Measurements from ENCODE around the gene STARD3NL.
"Not testable (repeated sequence)": the region's sequence is repeated elsewhere in the genome, so short reads cannot be mapped to it uniquely, and the experiment has no call there.

The STARD3NL gene

DNA sequence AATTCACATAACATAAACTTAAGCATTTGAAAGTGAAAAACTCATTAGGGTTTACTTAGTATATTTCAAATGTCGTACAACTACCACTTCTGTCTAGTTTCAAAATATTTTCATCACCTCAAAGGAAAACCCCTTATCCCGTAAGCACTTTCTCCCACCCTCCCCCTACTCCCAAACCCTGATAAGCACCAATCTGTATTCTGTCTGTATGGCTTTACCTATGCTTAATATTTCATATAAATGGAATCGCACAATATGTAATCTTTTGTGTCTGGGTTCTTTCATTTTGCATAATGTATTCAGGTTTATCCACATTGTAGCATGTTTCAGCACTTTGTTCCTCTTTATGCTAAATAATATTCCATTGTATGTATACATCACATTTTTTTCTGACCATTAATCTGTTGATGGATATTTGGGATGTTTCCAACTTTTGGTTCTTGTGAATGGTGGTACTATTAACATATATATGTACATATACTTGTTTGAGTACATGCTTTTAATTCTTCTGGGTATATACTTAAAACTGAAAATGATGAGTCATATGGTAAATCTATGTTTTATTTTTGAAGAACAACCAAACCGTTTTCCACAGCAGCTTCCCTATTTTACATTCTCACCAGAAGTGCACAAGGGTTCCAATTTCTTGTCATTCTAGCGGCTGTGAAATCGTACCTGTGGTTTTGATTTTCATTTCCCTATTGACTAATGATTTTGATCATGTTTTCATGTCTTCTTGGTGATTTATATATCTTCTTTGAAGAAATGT is 6.2 kb upstream of the STARD3NL start:
- TF ChIP-seq, protein P1, sequence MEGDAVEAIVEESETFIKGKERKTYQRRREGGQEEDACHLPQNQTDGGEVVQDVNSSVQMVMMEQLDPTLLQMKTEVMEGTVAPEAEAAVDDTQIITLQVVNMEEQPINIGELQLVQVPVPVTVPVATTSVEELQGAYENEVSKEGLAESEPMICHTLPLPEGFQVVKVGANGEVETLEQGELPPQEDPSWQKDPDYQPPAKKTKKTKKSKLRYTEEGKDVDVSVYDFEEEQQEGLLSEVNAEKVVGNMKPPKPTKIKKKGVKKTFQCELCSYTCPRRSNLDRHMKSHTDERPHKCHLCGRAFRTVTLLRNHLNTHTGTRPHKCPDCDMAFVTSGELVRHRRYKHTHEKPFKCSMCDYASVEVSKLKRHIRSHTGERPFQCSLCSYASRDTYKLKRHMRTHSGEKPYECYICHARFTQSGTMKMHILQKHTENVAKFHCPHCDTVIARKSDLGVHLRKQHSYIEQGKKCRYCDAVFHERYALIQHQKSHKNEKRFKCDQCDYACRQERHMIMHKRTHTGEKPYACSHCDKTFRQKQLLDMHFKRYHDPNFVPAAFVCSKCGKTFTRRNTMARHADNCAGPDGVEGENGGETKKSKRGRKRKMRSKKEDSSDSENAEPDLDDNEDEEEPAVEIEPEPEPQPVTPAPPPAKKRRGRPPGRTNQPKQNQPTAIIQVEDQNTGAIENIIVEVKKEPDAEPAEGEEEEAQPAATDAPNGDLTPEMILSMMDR (conservative IDR thresholded peaks at IDR 0.05; ENCODE audit: low read length) = no peak
- TF ChIP-seq EZH2phosphoT487 (IDR thresholded peaks at IDR 0.05; ENCODE audit: borderline replicate concordance) = no peak
- H3K9me3 ChIP-seq (ENCODE audit: insufficient read depth, low read depth, low read length) = no peaks in the 10 kb centered on the region
- no peak overlapping the region for H3K9ac ChIP-seq (ENCODE audit: low read depth, low read length, poor library complexity, severe bottlenecking)
- no peaks in the 10 kb centered on the region; the same call in 1 of the 2 replicates for H3F3A ChIP-seq (ENCODE audit: low read depth)
- H3K27me3 ChIP-seq (ENCODE audit: insufficient read depth, low read length, poor library complexity, severe bottlenecking) = peaks cover 26% of the 10 kb centered on the region
- H4K20me1 ChIP-seq (ENCODE audit: insufficient read depth, low read length, poor library complexity, severe bottlenecking) = no peaks in the 10 kb centered on the region
- H3K36me3 ChIP-seq (ENCODE audit: insufficient read depth, low read length) = no peaks in the 10 kb centered on the region
- H3K4me2 ChIP-seq (ENCODE audit: low read depth, low read length, poor library complexity, severe bottlenecking) = no peak overlapping the region
- H3K9me2 ChIP-seq (replicated peaks; ENCODE audit: low read depth, low read length) = no peaks in the 10 kb centered on the region
- no peaks in the 10 kb centered on the region for H3K79me2 ChIP-seq (ENCODE audit: insufficient read depth, low read length)
- no peak overlapping the region for H3K4me3 ChIP-seq (ENCODE audit: low read length, poor library complexity, severe bottlenecking)
- H3K4me1 ChIP-seq (ENCODE audit: insufficient read depth, low read length, poor library complexity, severe bottlenecking) = no peaks in the 10 kb centered on the region
- H2AFZ ChIP-seq (ENCODE audit: low read length) = no peak overlapping the region

DNA sequence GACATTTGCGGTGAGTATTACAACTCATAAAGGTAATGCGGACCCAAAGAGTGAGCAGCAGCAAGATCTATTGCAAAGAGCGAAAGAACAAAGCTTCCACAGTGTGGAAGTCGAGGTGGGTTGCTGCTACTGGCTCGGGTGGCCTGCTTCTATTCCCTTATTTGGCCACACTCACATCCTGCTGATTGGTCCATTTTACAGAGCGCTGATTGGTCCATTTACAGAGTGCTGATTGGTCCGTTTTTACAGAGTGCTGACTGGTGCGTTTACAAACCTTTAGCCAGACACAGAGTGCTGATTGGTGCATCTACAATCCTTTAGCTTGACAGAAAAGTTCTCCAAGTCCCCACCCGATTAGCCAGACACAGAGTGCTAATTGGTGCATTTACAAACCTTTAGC is 2.5 kb upstream of the STARD3NL start:
- not testable (repeated sequence) for H3K4me3 ChIP-seq (ENCODE audit: low read length, poor library complexity, severe bottlenecking); H3K9me3 ChIP-seq (ENCODE audit: insufficient read depth, low read depth, low read length); H3K36me3 ChIP-seq (ENCODE audit: insufficient read depth, low read length); H3K4me2 ChIP-seq (ENCODE audit: low read depth, low read length, poor library complexity, severe bottlenecking); H3K9me2 ChIP-seq (replicated peaks; ENCODE audit: low read depth, low read length); H2AFZ ChIP-seq (ENCODE audit: low read length); H3F3A ChIP-seq (ENCODE audit: low read depth); H4K20me1 ChIP-seq (ENCODE audit: insufficient read depth, low read length, poor library complexity, severe bottlenecking); H3K9ac ChIP-seq (ENCODE audit: low read depth, low read length, poor library complexity, severe bottlenecking)
- H3K79me2 ChIP-seq (ENCODE audit: insufficient read depth, low read length) = peaks cover 24% of the 10 kb centered on the region
- peaks cover 19% of the 10 kb centered on the region for H3K4me1 ChIP-seq (ENCODE audit: insufficient read depth, low read length, poor library complexity, severe bottlenecking)
- peaks cover 26% of the 10 kb centered on the region for H3K27me3 ChIP-seq (ENCODE audit: insufficient read depth, low read length, poor library complexity, severe bottlenecking)

DNA sequence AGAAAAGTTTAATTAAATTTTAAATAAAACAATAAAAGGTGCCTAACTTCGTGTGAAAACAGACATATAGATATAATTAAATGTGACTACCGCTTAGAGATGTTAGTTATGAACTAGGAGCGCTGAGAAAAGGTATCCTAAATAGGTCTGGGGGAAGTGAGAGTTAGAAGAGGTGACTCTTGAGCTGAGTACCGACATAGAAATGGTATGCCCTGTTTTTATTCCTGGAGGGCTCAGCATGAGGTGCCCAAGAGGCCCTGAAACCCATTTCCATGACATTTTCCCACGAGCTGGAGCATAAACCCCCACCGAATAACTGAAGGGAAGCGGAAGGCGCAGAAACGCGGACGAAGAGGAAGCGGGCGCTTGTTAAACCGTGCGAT is 433 bp upstream of the STARD3NL start:
- peak overlapping the region; percentile 72 for H3K4me2 ChIP-seq (ENCODE audit: low read depth, low read length, poor library complexity, severe bottlenecking)
- no peaks in the 10 kb centered on the region for H3K9me3 ChIP-seq (ENCODE audit: insufficient read depth, low read depth, low read length)
- H4K20me1 ChIP-seq (ENCODE audit: insufficient read depth, low read length, poor library complexity, severe bottlenecking) = peaks cover 17% of the 10 kb centered on the region
- H3K4me1 ChIP-seq (ENCODE audit: insufficient read depth, low read length, poor library complexity, severe bottlenecking) = peaks cover 37% of the 10 kb centered on the region
- no peak for TF ChIP-seq EZH2phosphoT487 (IDR thresholded peaks at IDR 0.05; ENCODE audit: borderline replicate concordance)
- TF ChIP-seq, protein P1 (conservative IDR thresholded peaks at IDR 0.05; ENCODE audit: low read length) = no peak
- H3K9me2 ChIP-seq (replicated peaks; ENCODE audit: low read depth, low read length) = no peaks in the 10 kb centered on the region
- peak overlapping the region; percentile 95 for H2AFZ ChIP-seq (ENCODE audit: low read length)
- peaks cover 42% of the 10 kb centered on the region for H3K79me2 ChIP-seq (ENCODE audit: insufficient read depth, low read length)
- peaks cover 8% of the 10 kb centered on the region for H3K27me3 ChIP-seq (ENCODE audit: insufficient read depth, low read length, poor library complexity, severe bottlenecking)
- H3F3A ChIP-seq (ENCODE audit: low read depth) = no peaks in the 10 kb centered on the region; the same call in 1 of the 2 replicates
- no peaks in the 10 kb centered on the region for H3K36me3 ChIP-seq (ENCODE audit: insufficient read depth, low read length)
- peak overlapping the region; percentile 91 for H3K4me3 ChIP-seq (ENCODE audit: low read length, poor library complexity, severe bottlenecking)
- H3K9ac ChIP-seq (ENCODE audit: low read depth, low read length, poor library complexity, severe bottlenecking) = peak overlapping the region; percentile 77
